SH-SY5Y (cell line): ENCODE measurements around the gene KCNJ5.

ENCODE experiments used
- GATA2 ChIP-seq: IDR thresholded peaks from 2 replicates; pipeline ENCODE4 v1.6.1; 2011; ENCODE audit warnings: mild to moderate bottlenecking, low read depth, low read length
- GATA3 ChIP-seq: IDR thresholded peaks from 2 replicates; pipeline ENCODE4 v1.6.1; 2011; ENCODE audit warnings: low read depth, mild to moderate bottlenecking, low read length, moderate library complexity

The KCNJ5 gene

GRCh38 chr11:128924104-128924503 is 32.9 kb downstream of the KCNJ5 start:
- no peak for TF ChIP-seq GATA3
- TF ChIP-seq GATA2, result no peak

DNA sequence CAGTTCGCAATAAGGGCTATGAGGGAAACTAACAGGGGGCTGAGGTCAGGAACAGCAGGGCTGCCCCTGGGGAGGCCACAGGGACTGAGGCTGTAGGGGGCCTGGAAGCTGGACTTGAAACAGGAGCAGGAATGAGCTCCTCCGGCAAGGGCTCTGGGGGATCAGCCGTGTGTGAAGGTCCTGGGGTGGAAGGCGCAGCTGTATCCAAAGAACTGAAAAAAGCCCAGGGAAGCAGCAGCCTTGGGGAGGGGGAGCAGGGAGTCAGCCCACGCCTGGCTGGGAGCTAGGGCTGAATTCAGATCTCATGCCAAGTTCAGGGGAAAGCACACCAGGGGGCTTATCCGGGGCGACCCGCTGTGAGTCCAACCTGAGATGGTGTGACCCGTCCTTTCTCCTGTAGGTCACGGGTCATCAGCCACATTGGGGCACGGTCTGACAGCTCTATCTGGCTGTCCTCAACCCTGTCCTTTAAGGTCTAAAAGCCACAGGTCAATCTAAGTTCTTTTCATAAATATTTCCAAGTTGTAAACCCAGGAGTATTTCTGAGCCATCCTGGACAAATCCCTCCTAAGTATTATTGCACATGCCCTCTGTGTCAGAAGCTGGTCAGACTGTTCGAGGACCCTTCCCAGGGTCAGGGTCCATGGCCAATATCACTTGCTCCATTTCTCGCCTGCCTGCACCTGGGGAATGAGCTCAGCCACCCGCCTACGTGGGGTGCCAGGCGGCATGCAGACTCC is 33.5 kb downstream of the KCNJ5 start:
- no peak for TF ChIP-seq GATA2
- TF ChIP-seq GATA3, result no peak

- no peak for TF ChIP-seq GATA2
- TF ChIP-seq GATA3, result no peak
Measured at GRCh38 chr11:128925250-128925600, 34.1 kb downstream of the KCNJ5 start.

GRCh38 chr11:128926000-128926399 is 34.8 kb downstream of the KCNJ5 start:
- TF ChIP-seq GATA2 (no peak), GATA3 (no peak)

GRCh38 chr11:128926437-128927107 is 35.4 kb downstream of the KCNJ5 start:
- no peak for TF ChIP-seq GATA3

DNA sequence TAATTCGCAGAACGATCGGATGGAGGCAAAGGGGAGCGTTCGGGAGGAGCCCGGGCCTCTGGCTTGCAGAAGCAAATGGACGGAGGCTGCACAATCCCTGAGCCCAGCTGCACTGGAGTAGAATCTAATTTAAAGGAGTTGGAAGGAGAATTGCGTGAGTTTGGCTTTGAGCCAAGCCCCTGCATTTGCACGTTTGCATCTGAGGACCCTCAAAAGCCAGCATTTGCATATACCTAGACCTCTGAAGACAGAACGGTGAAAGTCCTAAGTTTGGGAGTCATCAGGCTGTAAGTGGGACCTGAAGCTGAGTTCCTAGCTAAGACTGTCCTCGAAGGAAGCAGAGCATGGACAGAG is 35.9 kb downstream of the KCNJ5 start:
- TF ChIP-seq GATA2 (no peak), GATA3 (no peak)

DNA sequence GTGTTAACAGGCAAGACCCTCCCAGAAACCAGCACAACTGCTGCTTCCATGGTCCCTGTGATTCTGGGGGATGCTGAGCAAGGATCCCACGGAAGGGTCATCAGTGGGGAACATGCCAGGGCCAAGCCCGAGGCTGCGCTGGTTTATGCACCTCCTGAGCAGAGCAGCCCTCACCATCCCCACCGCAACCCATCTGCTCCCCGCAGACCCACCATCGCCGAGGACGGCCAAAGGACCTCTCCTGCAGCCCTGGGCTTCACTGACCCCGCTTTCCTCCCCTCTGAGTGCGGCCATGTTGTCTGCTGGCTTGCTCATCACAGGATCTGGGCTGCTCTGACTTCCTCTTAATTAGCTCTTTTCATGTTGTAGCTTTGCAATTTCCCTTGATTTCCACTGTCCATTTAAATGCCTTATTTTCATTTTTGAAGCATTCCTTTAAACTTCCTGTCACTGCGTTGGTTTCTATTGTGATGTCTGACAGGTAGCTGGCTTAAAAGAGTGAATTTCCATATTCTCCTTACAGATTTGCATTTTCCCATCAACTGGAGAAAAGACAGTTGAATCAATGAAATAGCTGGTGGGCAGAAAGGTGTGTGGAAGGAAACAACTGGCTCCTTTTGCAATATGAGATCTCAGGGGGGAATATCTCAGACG is 36.7 kb downstream of the KCNJ5 start:
- TF ChIP-seq GATA2 (no peak), GATA3 (no peak)

- TF ChIP-seq GATA2 (no peak), GATA3 (no peak)
Measured at GRCh38 chr11:128928400-128928799, 37.2 kb downstream of the KCNJ5 start.

- no peak for TF ChIP-seq GATA3
- TF ChIP-seq GATA2, result no peak
Measured at GRCh38 chr11:128929468-128929867, 38.3 kb downstream of the KCNJ5 start.

- TF ChIP-seq GATA3 (no peak), GATA2 (no peak)
Measured at GRCh38 chr11:128929991-128930390, 38.8 kb downstream of the KCNJ5 start.

DNA sequence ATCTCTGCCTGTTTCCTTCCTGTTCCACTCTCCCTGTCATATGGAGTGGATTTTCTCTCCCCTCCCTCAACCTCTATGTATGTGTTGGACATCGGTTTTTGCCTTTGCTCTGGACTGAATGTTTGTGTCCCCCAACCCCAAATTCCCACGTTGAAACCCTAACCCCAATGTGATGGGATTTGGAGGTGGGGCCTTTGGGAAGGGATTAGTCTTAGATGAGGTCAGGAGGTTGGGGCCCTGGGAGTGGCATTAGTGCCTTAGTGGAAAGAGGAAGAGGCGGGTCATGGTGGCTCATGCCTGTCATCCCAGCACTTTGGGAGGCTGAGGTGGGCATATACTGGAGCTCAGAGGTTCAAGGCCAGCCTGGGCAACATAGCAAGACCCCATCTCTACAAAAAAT is 39.9 kb downstream of the KCNJ5 start:
- TF ChIP-seq GATA3, result no peak
- TF ChIP-seq GATA2, result no peak

DNA sequence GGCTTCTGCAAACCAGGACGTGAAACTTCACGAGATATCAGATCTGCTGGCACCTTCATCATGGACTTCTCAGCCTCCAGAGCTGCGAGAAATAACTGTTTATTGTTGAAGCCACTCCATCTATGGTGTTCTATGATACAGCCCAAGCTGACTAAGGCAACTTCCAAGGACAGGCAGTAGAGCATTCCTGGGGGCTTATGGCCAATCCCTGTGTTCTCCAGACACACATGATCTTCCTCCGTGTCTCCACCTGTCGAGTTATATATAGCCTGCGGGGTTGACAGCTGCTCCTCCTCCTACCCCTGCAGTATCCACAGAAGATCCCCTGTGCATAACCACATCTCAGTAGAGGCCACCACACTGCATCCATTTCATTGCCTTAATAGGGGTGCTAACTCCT is 40.5 kb downstream of the KCNJ5 start:
- TF ChIP-seq GATA3 (no peak), GATA2 (no peak)

DNA sequence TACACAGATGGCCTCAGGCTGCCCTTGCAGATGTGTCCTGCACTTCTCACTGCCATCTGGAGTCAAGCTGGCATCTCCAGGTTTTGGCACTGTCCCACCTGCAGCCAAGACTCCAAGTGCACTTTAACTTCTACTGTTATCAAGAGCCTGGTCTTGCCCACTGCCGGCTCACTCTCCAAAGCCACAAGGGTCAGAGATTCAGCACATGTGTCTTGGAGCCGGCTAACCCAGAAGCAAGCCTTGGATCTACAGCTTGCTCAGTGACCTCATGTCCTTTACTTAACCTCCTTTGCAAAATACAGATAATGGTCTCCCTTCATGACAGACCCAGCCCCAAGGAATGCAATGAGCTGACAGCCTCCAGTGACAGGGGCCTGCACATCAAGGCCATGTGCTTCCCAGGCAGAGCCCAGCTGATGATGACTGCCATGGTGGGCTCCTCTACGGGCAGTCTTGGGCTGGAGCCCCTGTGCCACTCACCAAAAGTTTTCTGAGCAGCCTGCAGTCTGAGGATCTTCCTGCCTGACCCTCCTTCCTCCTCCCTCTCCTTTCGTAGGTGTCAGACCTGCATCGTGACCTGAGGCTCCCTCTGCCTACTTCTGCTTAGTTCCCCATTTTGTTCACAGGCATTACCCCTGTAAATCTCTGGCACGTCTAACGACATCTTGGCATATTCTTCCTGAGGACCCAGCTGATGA is 42.5 kb downstream of the KCNJ5 start:
- no peak for TF ChIP-seq GATA2
- TF ChIP-seq GATA3, result no peak

DNA sequence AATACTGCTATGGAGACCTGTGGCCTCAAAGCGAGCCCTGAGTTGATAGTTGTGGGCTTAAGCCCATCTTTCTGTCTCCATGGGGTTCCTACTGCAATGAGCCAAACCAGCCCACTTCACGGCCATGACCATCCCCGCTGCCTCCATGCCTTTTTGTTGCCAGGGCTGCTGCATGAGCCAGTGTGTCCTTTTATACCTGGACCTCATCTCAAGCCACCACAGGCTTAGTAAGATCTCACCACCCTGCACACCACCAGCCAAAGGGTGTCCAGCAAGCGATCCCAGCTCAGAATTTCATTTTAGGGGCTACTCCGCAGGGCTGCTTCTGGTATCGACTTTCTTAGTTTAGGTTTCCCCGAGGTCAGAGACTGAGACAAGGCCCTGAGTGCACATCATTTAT is 43.2 kb downstream of the KCNJ5 start:
- TF ChIP-seq GATA2 (no peak), GATA3 (no peak)

GRCh38 chr11:128934926-128935325 is 43.8 kb downstream of the KCNJ5 start:
- TF ChIP-seq GATA3 (no peak), GATA2 (no peak)
